HG03460 (cell line): Measurements from ENCODE around the gene NOP9.
A peak's percentile ranks its signal among the peaks of the same experiment; 100 is the strongest.

Source experiments
- ATAC-seq: cut with Tn5 transposase; IDR thresholded peaks from one replicate; pipeline ENCODE4 v1.9.1; 2021; ENCODE audit not compliant: unreplicated experiment

The NOP9 gene

DNA sequence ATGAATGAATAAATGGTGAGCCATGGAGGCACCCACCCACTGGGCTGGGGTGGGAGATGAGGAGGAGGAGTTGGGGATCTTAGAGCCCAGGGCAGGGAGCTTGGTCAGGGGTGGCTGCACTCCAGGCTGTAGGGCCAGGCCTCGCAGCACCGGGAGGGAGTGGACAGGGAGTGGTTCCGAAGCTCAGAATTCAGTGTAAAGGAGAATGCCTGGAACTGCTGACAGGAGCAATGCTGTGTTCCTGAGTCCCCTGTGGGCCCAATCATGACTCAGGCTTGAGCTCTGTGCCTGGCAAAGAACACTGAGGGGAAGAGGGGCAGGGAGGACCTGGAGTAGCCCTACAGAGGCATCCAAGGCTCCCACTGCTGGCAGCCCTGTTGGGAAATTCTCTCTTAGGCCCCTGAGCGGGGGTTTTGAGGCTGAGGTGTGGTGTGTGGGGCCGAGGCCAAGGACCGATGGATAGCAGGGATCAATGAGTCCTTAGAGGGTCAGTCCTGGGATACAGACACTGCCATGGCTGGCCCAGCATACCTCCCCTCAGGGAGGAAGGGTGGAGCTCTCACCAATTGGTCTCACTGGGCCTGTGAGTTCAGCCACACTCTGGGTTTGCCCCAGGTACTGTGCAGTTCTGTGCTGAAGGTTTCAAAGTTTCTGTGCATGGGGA, 18.7 kb upstream of the NOP9 start:
- no peak for ATAC-seq

- ATAC-seq: no peak
Observed at GRCh38 chr14:24281636-24282035, 18.0 kb upstream of the NOP9 start.

DNA sequence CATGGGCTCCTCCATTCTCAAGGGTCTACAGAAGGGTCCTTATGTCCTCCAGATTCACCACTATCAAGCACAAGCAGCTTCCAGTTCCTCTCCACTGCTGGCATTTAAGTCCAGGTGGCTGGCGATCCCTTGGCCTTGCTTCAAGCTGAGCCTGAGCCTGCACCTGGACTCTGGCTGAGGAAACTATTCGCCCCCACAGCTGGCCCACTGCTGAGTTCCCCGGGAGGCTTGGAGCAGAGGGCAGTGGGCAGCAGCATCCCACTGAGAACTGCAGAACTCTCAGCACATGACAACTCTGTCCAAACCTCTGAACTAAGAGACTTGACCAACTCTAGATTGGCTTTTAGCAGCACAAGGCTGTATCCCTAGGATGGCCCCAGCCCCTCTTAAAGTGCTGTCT, 16.9 kb upstream of the NOP9 start:
- no peak for ATAC-seq

GRCh38 chr14:24283796-24284460, 15.7 kb upstream of the NOP9 start:
- no peak for ATAC-seq

DNA sequence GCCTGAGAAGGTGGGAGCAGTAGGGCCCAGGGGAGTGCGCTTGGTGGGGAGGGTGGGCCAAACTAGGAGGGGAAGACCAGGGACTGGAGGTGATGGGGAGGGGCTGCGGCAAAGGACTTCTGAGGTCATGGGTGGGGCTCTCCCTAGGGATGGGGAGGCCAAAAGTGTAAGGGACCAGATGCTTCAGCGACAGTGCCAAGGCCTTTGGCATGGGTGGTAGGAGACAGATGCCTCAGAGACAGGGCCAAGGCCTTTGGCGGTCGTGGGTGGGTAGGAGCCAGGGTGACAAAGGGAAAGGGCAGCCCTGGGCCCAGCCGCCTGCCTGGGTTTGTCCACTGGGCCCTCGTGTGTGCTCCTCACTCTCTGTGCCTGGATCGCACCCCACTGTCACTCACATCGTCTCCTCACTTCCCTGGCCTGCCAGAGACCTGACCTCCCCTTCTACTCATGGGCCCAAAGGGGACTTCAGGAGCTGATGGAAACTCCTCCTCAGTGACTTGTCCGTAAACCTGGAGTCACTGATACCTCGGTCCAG, 15.1 kb upstream of the NOP9 start:
- ATAC-seq: no peak

- no peak for ATAC-seq
Observed at GRCh38 chr14:24285351-24285750, 14.3 kb upstream of the NOP9 start.

DNA sequence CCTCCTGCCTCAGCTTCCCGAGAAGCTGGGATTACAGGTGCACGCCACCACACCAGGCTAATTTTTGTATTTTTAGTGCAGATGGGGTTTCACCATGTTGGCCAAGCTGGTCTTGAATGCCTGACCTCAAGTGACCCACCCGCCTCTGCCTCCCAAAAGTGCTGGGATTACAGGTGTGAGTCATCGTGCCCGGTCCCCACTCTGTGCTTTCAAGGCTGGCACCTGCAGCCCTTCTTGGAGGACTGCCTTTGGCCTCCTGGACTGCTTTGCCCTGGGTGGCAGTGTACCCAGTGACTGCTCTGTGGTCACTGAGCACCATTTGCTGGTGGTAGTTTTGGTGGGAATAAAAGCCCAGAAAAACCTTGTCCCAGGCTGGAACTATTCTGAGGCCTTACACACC, 12.7 kb upstream of the NOP9 start:
- no peak for ATAC-seq

DNA sequence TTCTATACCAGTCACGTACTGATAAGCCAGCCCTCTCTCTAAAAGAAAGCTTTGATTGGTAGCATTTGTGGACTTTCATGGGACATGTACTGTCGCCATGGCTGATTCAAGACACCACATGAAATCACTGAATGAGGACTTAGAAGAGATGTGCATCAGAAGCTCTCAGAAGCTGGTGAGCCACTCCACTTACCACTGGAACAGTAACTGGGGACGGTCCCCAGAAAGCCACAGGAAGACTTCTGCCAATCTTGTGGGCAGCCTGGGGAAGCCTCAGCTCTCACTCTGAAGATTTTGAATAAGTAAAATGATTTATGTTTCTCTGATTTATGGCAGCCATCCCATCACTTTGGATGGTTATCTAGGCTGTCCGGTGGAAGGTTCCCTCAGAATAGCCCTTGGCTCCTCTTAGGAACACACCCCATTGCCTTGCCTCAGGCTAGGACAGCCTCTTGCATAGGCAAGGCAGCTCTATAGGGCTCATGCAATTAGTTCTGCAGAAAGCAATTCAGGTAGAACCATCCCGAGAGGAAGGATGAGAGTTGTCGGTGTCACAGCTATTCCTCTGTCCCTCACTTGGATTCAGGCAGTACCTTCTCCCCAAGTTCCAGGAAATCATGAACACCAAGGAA, 9.9 kb upstream of the NOP9 start:
- peak; percentile 86 for ATAC-seq

DNA sequence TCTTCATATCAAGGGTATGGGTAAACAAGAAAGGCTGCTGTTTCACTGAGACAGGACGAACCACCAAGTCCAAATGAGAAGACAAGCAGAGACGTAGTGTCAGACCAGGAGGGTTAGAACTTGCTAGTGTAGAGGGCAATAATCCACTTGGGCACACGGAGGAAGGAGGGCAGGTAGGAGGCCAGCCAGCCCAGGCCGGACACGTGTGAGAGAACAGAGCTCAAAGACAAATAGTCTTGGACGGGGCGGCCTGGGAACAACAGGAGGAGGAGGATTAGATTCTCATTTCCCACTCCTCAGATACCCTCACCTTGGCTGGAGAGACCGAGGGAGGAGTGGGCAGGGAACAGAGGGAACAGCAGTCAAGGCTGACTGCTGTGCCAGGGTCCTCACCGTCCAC, 8.9 kb upstream of the NOP9 start:
- ATAC-seq: no peak

GRCh38 chr14:24291446-24292117, 8.1 kb upstream of the NOP9 start:
- ATAC-seq: no peak

GRCh38 chr14:24292118-24292807, 7.4 kb upstream of the NOP9 start:
- no peak for ATAC-seq

GRCh38 chr14:24293525-24293924, 6.1 kb upstream of the NOP9 start:
- no peak for ATAC-seq

DNA sequence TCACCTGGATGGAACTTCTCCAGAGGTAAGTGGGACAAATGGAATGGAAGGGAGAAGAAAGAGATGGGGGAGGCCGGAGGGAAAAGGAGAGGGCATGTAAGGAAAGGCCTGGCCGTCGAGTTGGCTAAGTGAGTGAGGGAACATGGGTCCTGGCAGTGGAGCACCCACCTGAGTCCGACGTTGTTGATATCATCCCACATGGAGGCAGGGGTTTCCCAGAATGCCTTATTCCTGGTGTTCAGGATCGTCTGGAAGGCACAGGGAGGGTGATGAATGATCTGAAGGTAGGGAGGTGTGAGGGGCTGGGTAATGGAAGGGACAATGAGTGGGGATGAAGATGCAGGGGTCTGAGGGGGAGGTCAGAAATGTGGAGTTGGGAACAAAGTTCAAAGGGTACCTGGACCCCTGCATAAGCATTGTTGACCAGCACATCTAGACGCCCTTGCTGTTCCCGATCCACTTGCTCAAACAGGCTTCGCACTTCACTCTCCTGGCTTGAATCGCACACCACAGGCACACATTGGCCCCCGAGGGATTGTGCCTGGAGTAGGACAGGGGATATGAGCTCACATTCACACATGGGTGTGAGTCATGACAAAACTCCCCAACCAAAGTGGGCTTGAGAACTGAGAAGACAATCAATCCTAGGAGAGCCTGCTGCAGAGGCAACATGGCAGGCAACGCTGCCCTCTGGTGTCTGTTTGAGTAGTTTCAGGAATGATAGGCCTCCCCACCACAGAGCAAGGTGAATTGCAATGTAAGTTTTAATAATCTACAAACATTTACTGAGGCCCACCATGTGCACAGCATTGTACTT, 3.1 kb upstream of the NOP9 start:
- peak; percentile 59 for ATAC-seq

DNA sequence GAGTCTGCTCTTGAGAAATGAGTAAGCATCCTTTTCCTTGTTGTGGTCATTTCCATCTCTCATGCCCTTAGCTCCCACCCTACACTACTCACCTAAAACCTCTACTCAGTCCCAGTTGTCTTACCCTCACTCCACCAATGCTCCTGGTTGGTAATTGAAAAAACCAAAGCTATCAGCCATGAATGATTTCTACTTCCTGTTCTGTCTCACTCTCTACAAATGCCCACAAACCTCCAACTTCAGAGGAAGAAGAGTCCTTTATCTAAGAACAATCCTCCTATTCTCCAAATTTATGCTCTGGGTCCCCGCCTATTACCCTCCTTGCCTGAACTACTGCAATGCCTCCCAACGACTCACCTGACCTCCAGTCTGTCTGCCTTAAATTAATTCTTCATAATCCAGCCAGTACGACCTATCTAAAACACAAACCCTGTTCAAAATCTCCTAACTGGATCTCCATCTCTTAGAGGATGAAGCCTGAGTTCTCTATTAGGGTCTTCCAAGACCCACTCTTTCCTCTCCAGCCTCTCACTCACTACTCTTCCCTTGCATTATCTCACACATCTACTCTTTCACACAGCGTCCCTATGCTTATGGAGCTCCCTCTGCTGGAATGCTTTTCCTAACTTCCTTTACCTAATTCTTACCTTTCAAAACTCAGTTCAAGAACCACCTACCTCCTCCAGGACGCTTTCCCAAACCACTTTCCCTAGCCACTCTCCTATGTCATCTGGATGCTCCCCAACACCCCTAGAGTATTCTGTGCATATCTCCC, 2.3 kb upstream of the NOP9 start:
- peak; percentile 22 for ATAC-seq

DNA sequence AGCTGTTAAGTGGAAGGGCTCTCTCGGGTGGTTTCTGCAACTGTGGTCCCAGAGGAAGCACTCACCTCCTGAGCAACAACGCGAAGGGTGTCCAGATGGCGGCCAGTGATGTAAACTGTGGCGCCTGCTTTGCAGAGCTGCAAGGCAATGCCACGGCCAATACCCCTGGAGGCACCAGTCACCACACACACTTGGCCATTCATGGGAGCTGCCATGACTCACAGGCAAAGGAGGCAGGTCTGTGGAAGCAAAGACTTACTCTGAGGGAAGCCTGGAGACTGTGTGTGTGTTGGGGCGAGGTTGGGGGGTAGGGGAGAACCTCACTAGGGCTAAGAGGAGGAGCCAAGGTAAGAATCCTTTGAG, 777 bp upstream of the NOP9 start:
- no peak for ATAC-seq

DNA sequence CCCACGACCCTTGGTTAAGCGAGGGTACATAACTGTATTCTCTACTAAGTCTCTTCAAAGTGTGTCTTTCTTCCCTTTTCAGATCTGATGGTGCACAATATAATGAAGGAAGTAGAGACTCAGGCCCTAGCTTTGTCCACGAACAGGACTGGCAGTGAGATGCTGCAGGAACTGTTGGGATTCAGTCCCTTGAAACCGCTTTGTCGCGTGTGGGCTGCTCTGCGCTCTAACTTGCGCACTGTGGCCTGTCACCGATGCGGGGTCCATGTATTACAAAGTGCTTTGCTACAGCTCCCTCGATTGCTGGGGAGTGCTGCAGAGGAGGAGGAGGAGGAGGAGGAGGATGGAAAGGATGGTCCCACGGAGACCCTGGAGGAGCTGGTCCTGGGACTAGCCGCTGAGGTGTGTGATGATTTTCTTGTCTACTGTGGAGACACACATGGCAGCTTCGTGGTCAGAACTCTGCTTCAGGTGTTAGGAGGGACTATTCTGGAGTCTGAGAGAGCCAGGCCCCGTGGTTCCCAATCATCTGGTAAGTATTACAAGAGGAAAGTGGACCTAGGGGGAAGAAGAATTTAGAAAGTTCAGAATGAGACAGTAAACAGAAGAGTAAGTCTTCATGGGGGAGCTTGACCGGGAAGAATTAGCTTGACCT, 803 bp downstream of the NOP9 start:
- no peak for ATAC-seq

DNA sequence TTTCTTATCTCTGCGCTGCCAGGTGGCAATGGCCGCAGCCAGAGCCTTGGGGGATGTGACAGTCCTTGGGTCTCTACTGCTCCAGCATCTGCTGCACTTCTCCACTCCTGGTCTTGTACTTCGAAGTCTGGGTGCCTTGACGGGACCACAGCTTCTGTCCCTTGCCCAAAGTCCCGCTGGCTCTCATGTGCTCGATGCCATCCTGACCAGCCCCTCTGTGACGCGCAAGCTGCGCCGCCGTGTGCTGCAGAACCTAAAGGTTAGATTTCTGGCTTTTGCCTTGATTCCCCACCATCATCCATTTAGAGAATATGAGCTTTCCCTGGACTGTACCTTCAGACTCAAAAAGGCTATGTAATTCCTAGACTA, 4.4 kb downstream of the NOP9 start:
- ATAC-seq: no peak

GRCh38 chr14:24307156-24307574, 7.5 kb downstream of the NOP9 start:
- ATAC-seq: no peak
